ENCODE results near the gene TNS4.

The TNS4 gene

GRCh38 chr17:40471846-40472732, 29.3 kb downstream of the TNS4 start:
- Histone ChIP-seq H3K9me2 (replicated peaks; ENCODE audit: insufficient read depth, low read length) (no peaks in the 10 kb centered on the region), H3K4me2 (ENCODE audit: low read depth, low read length) (no peak overlapping the region), H2AFZ (ENCODE audit: low read length) (no peak overlapping the region), H3K36me3 (replicated peaks; ENCODE audit: insufficient read depth, low read length) (no peaks in the 10 kb centered on the region), H3K9ac (ENCODE audit: low read length) (no peak overlapping the region), H3K4me3 (ENCODE audit: low read length) (no peak overlapping the region), H4K20me1 (ENCODE audit: insufficient read depth, low read length) (no peaks in the 10 kb centered on the region), H3K9me3 (replicated peaks; ENCODE audit: insufficient read depth, low read length) (no peaks in the 10 kb centered on the region), H3K27me3 (replicated peaks; ENCODE audit: insufficient read depth, low read length) (peaks cover 41% of the 10 kb centered on the region), H3K79me2 (ENCODE audit: low read length) (no peaks in the 10 kb centered on the region), H3K27ac (ENCODE audit: low read length) (no peak overlapping the region), H3F3A (ENCODE audit: insufficient read depth, low read length) (no peaks in the 10 kb centered on the region), H3K4me1 (ENCODE audit: low read length) (no peaks in the 10 kb centered on the region)
- TF ChIP-seq CTCF (IDR thresholded peaks at IDR 0.05; ENCODE audit: low read length) (no peak), EZH2 (optimal IDR thresholded peaks at IDR 0.05; ENCODE audit: low read depth, low read length) (no peak), EZH2phosphoT487 (IDR thresholded peaks at IDR 0.05; ENCODE audit: low read length) (no peak)
- no peak for DNase-seq

GRCh38 chr17:40470932-40471828, 30.2 kb downstream of the TNS4 start:
- Histone ChIP-seq H3K9me2 (replicated peaks; ENCODE audit: insufficient read depth, low read length) (no peaks in the 10 kb centered on the region), H3K4me3 (ENCODE audit: low read length) (no peak overlapping the region), H3K27me3 (replicated peaks; ENCODE audit: insufficient read depth, low read length) (peaks cover 48% of the 10 kb centered on the region), H3K36me3 (replicated peaks; ENCODE audit: insufficient read depth, low read length) (no peaks in the 10 kb centered on the region), H3K79me2 (ENCODE audit: low read length) (no peaks in the 10 kb centered on the region), H3K9me3 (replicated peaks; ENCODE audit: insufficient read depth, low read length) (no peaks in the 10 kb centered on the region), H3K9ac (ENCODE audit: low read length) (no peak overlapping the region), H3K4me2 (ENCODE audit: low read depth, low read length) (no peak overlapping the region), H4K20me1 (ENCODE audit: insufficient read depth, low read length) (no peaks in the 10 kb centered on the region), H3K27ac (ENCODE audit: low read length) (no peak overlapping the region), H3F3A (ENCODE audit: insufficient read depth, low read length) (no peaks in the 10 kb centered on the region), H2AFZ (ENCODE audit: low read length) (no peak overlapping the region), H3K4me1 (ENCODE audit: low read length) (no peaks in the 10 kb centered on the region)
- DNase-seq: no peak
- TF ChIP-seq EZH2 (optimal IDR thresholded peaks at IDR 0.05; ENCODE audit: low read depth, low read length) (no peak), EZH2phosphoT487 (IDR thresholded peaks at IDR 0.05; ENCODE audit: low read length) (no peak), CTCF (IDR thresholded peaks at IDR 0.05; ENCODE audit: low read length) (no peak)

GRCh38 chr17:40469805-40470675, 31.4 kb downstream of the TNS4 start:
- DNase-seq: no peak
- H3K27me3 ChIP-seq (replicated peaks; ENCODE audit: insufficient read depth, low read length): peaks cover 56% of the 10 kb centered on the region
- no peaks in the 10 kb centered on the region for H3K79me2 ChIP-seq (ENCODE audit: low read length)
- H3K9me2 ChIP-seq (replicated peaks; ENCODE audit: insufficient read depth, low read length): no peaks in the 10 kb centered on the region
- no peaks in the 10 kb centered on the region for H3K36me3 ChIP-seq (replicated peaks; ENCODE audit: insufficient read depth, low read length)
- TF ChIP-seq CTCF (IDR thresholded peaks at IDR 0.05; ENCODE audit: low read length) (no peak), EZH2 (optimal IDR thresholded peaks at IDR 0.05; ENCODE audit: low read depth, low read length) (no peak), EZH2phosphoT487 (IDR thresholded peaks at IDR 0.05; ENCODE audit: low read length) (no peak)
- no peak overlapping the region for H3K4me3 ChIP-seq (ENCODE audit: low read length)
- H3K9me3 ChIP-seq (replicated peaks; ENCODE audit: insufficient read depth, low read length): no peaks in the 10 kb centered on the region
- no peak overlapping the region for H3K4me2 ChIP-seq (ENCODE audit: low read depth, low read length)
- no peak overlapping the region for H3K9ac ChIP-seq (ENCODE audit: low read length)
- no peaks in the 10 kb centered on the region for H4K20me1 ChIP-seq (ENCODE audit: insufficient read depth, low read length)
- H3F3A ChIP-seq (ENCODE audit: insufficient read depth, low read length): no peaks in the 10 kb centered on the region
- H3K27ac ChIP-seq (ENCODE audit: low read length): no peak overlapping the region
- no peak overlapping the region for H2AFZ ChIP-seq (ENCODE audit: low read length)
- H3K4me1 ChIP-seq (ENCODE audit: low read length): no peaks in the 10 kb centered on the region
